ENCODE measurements around the gene MT1H.

The MT1H gene

DNA sequence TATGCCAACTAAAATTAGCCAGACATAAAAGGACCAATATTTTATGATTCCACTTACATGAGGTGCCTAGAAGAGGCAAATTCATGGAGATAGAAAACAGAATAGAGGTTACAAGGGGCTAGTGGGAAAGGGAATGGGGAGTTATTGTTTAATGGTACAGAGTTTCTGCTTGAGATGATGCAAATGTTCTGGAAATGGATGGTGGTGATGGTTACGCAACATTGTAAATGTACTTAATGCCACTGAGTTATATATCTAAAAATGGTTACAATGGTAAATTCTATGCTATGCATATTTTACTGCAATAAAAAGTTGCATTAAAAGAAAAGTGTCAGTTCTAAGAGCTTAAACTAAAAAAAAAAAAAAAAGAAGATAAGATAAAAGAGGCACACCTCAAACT, 30.6 kb downstream of the MT1H start:
- no peak overlapping the region for H3K4me3 ChIP-seq (ENCODE audit: low read depth, low read length)
- TF ChIP-seq, protein P1, sequence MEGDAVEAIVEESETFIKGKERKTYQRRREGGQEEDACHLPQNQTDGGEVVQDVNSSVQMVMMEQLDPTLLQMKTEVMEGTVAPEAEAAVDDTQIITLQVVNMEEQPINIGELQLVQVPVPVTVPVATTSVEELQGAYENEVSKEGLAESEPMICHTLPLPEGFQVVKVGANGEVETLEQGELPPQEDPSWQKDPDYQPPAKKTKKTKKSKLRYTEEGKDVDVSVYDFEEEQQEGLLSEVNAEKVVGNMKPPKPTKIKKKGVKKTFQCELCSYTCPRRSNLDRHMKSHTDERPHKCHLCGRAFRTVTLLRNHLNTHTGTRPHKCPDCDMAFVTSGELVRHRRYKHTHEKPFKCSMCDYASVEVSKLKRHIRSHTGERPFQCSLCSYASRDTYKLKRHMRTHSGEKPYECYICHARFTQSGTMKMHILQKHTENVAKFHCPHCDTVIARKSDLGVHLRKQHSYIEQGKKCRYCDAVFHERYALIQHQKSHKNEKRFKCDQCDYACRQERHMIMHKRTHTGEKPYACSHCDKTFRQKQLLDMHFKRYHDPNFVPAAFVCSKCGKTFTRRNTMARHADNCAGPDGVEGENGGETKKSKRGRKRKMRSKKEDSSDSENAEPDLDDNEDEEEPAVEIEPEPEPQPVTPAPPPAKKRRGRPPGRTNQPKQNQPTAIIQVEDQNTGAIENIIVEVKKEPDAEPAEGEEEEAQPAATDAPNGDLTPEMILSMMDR (IDR thresholded peaks at IDR 0.05; ENCODE audit: low read depth, low read length) = no peak

DNA sequence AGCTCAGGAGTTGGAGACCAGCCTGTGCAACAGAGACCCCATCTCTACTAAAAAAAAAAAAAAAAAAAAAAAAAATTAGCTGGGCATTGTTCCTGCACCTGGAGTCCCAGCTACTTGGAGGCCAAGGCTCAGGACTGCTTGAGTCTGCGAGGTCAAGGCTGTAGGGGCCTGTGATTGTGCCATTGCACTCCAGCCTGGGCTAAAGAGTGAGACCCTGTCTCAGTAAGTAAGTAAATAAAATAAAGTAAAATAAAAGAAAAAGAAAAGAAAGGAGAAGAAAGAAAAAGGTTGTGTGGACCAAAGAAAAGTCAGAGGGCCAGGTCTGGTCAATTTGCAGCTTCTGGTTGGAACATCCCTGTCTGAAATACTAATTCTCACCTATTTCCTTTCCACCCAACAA, 31.0 kb downstream of the MT1H start:
- H3K4me3 ChIP-seq (ENCODE audit: low read depth, low read length) = no peak overlapping the region
- TF ChIP-seq, protein P1 (IDR thresholded peaks at IDR 0.05; ENCODE audit: low read depth, low read length) = no peak

DNA sequence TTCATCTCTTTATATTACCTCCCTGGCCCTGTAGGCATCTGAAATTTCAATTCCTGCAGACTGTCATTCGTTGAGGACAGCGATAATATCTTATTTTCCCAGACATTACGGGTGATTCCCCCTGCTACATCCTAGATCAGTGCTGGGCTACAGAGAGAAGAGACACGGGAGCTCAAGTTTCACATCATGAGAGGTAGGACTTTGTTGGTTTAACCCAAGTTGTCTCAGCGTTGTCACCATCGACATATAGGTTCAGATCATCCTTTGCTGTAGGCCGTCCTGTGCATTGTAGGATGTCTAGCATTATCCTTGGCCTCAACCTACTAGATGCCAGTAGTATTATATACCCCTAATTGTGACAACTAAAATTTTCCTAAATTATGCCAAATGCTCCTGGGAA, 31.9 kb downstream of the MT1H start:
- H3K4me3 ChIP-seq (ENCODE audit: low read depth, low read length) = no peak overlapping the region
- TF ChIP-seq, protein P1 (IDR thresholded peaks at IDR 0.05; ENCODE audit: low read depth, low read length) = no peak

DNA sequence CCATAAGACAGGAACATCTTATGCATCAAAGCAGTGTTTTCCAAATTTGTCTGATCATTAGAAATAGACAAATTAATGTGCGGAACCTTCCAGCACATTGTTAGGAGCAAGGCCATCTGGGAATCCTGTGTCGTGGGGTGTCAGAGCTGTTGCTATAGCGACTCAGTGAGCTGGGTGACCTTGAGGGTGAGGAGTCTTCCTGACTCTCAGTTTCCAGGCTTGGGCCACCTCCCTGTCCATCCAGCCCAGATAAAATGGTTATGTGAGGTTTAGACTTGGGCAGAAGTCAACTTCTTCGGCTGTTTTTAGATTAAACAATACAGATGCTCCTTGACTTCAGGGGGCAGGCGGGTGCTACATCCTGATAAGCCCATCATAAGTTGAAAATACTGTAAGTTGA, 33.2 kb downstream of the MT1H start:
- TF ChIP-seq, protein P1 (IDR thresholded peaks at IDR 0.05; ENCODE audit: low read depth, low read length) = no peak
- no peak overlapping the region for H3K4me3 ChIP-seq (ENCODE audit: low read depth, low read length)

DNA sequence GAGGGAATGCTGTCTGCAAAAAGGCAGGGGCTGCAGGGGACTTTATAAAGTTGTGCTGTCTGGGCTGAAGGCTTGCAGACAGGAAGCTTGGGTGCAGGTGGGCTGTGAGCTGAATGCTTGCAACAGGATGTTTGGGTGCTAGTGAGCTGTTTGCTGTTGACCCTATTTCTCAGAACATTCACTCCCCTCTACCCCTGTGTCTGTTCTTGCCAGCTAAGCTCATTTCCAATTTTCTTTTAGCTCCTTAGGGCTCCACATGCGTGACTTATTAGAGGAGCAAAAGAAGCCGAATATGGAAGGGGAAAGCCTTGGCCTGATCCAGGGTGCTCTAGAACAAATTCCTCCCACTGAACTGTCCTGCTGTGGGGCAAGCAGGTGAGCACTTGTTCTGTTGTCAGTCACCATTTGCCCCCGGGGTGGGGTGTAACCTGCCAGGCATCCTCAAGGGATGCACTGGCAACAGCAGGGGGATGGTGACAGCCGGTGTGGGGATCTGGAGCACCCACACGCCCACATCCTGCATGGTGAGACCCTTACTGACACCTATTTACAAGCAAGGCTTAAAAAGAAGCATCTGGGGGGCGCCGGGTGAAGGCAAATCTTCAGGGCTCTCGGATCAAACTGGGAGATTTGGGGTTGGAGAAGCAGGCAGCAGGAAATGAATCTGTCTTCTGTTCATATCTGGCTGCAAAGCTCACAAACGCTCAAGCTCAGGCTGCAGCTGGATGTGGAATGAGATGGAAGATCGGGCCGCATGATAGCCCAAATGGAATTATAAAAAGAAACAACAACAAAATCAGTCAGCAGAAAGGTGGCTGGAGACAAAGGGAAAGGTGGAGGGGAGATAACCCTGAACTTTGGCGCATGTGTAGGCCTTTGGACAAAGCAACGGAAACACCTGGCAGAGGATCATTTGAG, 39.2 kb downstream of the MT1H start:
- TF ChIP-seq, protein P1 (IDR thresholded peaks at IDR 0.05; ENCODE audit: low read depth, low read length) = no peak
- no peak overlapping the region for H3K4me3 ChIP-seq (ENCODE audit: low read depth, low read length)

DNA sequence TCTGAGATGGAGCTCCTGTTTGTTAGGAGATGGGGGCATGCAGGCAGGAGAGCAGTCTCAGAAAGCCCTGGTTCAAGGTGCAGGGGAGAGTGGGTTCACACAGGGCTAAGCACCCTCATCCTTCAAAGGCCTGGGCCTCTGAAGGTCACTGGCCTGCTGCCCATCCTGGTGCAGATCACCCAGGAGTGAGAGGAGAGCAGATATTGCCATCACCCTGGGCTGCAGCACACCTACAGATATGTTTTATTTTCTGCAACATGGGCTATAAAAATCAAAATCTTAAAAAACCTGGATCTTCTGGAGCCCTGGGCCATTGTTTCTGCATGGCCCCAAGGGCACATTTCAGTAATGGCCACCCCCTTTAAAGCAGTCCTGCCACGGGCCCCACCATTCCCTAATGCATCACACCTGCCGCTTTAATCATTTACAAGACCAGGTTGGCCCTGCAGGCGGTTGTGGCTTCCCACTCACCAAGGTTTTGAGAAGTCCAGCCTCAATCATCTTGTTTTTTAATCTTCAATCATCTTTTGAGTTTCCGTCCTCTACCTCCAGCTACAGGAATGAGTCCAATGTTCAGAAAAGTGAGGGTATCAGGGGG, 39.9 kb downstream of the MT1H start:
- TF ChIP-seq, protein P1 (IDR thresholded peaks at IDR 0.05; ENCODE audit: low read depth, low read length) = no peak
- no peak overlapping the region for H3K4me3 ChIP-seq (ENCODE audit: low read depth, low read length)

DNA sequence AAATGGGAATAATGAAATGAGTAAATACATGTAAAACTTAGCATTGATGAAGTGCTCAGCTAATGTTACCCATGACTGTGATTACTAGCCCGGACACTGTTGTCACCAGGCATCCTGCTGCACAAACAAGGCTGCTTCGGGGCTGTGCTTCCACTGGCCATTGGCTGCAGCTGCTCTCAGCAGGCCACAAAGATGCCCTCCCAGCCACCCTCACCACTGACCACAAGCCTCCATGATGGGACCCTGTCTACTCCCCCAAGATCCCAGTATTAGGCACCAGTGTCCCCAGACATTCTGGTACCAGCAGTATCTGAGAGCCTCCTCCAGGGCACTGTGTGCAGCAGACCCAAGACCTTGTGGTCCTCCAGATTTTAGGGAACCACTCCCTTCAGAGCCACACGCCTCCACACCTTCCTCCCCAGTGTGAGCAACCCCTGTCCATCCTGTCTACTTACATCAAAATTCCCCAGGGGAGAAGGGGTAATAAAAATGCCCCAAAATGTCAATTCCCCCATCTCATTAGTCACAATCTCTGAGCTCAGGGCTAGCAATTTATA, 40.6 kb downstream of the MT1H start:
- no peak overlapping the region for H3K4me3 ChIP-seq (ENCODE audit: low read depth, low read length)
- TF ChIP-seq, protein P1 (IDR thresholded peaks at IDR 0.05; ENCODE audit: low read depth, low read length) = no peak

All from WI38 (cell line).